COR-L47 (cell line): ENCODE results near the gene SWAP70.
"Not testable (repeated sequence)": the region's sequence is repeated elsewhere in the genome, so short reads cannot be mapped to it uniquely, and the experiment has no call there.

Experiments used
- DNase-seq: peaks from one replicate; lab custom pipeline; 2025; lab: John Stamatoyannopoulos, UW

Gene SWAP70

DNA sequence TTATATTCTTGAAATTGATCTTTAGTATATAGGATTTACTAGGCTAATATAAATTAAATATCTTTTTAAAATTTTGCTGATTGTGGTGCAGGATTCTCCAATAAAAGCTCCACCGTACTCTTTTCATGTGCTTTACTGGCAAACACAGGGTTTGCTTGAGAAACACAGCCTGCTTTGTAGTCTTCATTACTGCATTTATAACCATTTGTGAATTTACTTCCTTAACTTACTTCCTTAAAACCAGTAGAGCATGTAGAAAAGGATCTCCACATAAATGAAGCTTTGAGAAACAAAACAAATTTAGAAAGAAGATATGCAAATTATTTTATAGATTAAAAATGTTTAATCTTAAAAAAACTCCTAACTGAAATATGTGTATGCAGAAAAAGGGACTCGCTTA lies 28.8 kb downstream of the SWAP70 start:
- no peak for DNase-seq

- DNase-seq = no peak
Measured at GRCh38 chr11:9693801-9694553, 30.1 kb downstream of the SWAP70 start.

GRCh38 chr11:9695228-9695627 lies 31.4 kb downstream of the SWAP70 start:
- not testable (repeated sequence) for DNase-seq

GRCh38 chr11:9697766-9698165 lies 33.9 kb downstream of the SWAP70 start:
- DNase-seq = no peak

- DNase-seq = no peak
Measured at GRCh38 chr11:9700105-9700801, 36.4 kb downstream of the SWAP70 start.

GRCh38 chr11:9701799-9702198 lies 37.9 kb downstream of the SWAP70 start:
- DNase-seq = peak; percentile 6

DNA sequence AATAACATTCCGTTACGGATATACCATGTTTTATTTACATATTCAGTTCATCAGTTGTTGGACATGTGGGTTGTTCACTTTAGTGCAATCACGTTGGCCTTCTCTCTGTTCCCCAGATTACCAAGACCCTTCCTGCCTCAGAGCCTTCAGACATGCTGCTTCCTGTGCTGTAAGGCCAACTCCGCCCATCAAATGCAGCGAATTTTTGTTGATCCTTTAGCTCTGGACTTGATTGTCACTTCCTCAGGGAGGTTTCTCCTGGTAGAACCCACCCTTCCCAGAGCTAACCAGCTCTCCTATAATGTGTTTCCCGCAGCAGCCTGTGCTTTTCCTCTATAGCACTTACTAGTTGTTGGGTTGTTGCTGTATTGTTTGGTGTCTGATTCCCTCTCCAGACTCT lies 39.4 kb downstream of the SWAP70 start:
- DNase-seq = no peak

- no peak for DNase-seq
Measured at GRCh38 chr11:9704037-9704436, 40.2 kb downstream of the SWAP70 start.

DNA sequence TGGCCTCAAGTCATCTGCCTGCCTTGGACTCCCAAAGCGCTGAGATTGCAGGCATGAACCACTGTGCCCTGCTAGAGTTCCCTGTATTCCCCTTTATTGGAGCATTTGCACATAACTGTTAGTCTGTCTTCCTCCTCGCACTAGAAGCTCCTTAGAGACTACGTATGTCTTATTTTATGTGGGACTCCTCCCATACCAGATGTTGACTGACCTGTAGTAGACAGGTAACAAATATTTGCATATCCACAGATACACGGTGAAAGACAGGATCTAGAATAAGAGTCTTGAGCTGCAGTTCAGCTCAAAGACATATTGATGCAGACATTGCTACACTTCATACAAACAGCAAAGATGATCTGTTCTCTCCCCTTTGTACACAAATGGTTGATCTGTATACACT lies 40.7 kb downstream of the SWAP70 start:
- no peak for DNase-seq

DNA sequence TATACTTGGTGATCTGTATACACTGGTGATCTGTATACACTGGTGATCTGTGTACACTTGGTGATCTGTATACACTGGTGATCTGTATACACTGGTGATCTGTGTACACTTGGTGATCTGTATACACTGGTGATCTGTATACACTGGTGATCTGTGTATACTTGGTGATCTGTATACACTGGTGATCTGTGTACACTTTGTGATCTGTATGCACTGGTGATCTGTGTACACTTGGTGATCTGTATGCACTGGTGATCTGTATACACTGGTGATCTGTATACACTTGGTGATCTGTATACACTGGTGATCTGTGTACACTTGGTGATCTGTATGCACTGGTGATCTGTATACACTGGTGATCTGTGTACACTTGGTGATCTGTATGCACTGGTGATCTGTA lies 41.5 kb downstream of the SWAP70 start:
- not testable (repeated sequence) for DNase-seq

GRCh38 chr11:9708544-9708943 lies 44.7 kb downstream of the SWAP70 start:
- DNase-seq = no peak

DNA sequence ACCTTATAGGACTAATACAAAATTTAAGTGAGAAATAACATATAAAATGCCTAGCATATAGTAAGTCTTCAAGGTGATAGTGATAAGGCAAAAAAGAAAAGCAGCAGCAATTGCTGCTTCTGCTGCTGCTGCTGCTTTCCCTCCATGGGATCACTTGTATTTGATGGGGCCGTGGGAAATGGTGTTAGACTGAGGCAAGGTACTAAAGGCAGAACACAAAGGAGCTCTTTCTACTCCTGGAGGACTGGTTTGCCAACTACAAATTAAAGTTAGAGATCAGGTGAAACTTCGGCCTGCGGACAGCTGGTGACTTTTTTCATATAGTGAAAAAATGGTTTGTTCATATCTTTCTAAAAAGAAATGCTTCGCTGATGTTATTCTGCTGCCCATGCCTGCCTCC lies 46.3 kb downstream of the SWAP70 start:
- no peak for DNase-seq

GRCh38 chr11:9710852-9711251 lies 47.0 kb downstream of the SWAP70 start:
- DNase-seq = no peak

DNA sequence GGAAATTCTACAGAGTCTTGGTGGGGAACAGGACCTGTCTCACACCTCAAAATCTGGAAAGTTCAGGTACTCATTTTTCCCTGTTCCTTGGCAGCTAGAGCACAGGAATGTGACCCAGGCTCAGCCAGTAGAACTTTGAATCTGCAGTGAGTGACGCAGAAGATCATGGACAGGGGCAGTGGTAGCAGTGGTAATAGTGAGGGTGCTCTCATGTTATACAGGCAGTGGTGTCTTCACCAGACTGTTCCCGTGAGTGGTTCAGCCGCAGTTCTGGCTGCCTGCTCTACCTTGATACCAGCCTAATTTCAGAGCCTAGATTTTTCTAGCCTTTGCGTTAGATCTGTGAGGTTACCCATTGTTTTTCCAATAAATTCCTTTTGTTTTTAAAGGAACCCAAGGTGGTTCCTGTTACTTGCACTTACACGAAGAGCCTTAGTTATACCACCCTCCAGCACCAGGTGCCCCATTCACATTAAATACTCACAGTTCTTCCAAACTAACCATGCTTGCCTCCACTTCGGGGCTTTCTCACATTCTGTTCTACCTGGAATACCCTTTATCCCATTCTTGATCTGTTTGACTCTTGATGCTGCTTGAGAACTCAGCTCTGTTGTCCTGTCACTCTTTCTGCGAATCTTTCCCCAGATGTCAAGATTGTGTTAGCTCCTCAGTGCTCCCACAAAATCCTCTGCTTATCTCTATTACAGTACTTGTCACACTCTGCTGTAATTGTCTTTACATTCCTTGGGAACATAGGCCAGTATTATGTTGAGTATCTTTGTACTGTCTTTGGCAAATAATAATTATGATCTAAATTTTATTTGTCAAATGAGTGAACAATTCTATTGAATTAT lies 47.8 kb downstream of the SWAP70 start:
- DNase-seq = no peak

- no peak for DNase-seq
Measured at GRCh38 chr11:9714272-9714940, 50.5 kb downstream of the SWAP70 start.

DNA sequence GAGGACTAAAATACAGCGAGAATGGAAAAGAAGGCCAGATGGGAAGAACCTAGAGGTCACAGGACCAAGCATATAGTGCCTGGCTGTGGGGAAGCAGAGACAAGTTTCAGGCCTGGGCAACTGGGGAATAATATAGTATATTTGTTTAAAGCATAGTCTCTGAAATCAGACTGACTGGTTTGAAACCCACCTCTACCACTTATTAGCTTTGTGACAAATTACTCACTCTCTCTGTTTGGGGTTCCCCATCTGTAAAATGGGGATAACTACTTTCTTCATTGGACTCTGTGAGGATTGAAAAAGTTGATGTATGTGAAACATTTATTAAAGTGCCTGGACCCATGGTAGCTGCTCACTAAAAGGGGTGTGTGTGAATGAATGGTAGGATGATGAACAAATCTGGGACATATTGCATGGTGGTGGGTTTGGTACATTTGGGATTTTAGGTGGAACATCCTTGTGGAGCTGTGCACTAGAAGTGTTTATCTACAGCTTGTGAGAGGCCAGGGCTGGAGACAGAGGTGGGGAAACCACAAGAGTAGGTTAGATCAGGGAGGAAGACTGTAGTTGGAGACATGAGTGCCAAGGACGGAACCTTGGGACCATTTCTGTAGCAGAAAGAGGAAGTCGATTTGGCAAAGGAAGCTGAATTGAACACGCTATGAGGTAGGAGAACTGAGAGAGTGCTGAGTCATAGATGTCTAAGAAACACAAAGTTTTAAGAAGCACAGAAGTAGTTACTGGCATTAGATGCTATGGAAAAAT lies 52.6 kb downstream of the SWAP70 start:
- DNase-seq = no peak

- no peak for DNase-seq
Measured at GRCh38 chr11:9717040-9717357, 53.1 kb downstream of the SWAP70 start.

GRCh38 chr11:9717719-9718118 lies 53.8 kb downstream of the SWAP70 start:
- no peak for DNase-seq

DNA sequence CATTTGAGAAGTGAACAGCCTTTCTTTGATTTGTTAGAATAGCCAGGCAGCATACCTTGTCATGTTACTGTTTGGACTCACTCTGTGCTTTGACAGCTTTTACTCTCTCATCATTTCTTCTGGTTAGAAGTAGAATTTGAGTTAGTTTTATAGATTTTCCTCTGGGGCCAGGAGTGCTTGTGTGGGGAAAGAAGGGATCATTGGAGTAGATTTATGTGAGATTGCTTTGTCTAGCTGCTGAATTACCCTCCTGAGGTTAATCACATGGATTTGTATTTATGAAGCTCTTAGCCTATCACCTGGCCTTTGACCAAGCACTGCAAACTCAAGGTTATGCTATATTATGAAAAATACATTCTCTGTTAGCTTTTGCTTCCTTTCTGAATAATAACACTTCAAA lies 54.3 kb downstream of the SWAP70 start:
- DNase-seq = no peak

DNA sequence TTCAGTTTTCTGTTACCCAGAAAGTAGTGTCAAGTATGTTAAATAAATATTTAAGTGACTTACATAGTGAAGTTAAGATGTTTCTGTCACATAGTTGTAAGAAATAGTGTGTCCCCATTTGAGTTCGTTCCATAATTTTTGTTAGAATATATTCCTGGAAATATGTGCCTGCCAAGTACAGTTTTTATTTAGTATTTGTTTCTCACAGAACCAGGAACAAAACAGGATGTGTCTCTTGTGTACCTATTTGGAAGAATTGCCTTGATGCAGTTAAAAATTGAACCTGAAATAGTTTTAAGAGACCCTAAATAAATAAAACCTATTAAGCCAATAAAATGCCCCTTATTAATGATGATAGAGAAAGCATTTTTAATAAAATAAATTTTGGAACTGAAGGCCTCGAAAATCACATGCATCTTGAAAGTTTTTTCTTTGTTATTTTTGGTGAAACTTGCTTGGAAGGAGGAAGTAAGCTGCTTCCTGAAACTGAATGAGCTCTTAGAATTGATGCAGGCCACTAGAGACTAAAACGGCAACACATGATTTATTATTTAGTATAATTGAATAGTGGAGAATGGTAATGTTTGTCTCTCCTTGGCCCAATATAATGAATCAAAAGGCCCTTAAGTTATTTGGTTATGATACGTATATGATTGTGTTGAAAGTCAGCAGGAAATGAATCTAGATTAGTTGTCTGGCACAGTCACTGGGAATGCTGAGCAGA lies 55.9 kb downstream of the SWAP70 start:
- DNase-seq = no peak

DNA sequence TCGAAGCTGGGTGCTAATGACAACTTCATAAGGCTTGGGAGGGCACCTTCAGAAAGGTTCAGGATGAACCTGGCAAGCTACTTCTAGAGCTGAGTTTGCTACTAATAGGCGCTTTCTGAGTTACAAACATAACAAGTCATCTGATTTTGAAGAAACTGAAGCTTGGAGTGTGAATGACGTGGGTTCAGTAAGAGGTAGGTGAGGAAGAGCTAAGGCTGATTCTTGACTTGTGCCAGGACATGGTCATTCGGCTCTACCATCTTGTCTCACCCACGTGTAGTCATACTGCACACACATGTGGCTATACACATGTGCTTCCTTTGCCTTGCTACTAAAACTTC lies 56.4 kb downstream of the SWAP70 start:
- DNase-seq = no peak
